Activated T-helper 9 cell treated with anti-CD3 and anti-CD28 coated beads, Interleukin-2, amount 50 U/mL, for 16 hours (primary cell): ENCODE measurements around the gene RRP9.
"Not testable (repeated sequence)": the region's sequence is repeated elsewhere in the genome, so short reads cannot be mapped to it uniquely, and the experiment has no call there.

Experiments
- DNase-seq: peaks from one replicate; pipeline ENCODE4 v3.0.0-alpha.2; 2020; ENCODE audit warnings: low read depth

RRP9 gene

GRCh38 chr3:51941798-51942602 is at the start of gene RRP9, which contains the start of gene PARP3:
TSS of gene RRP9 (minus strand) at chr3:51941904. CDS start at chr3:51941867, 37 bp downstream.
TSS of gene PARP3 (plus strand) at chr3:51942363. CDS start at chr3:51943356, 993 bp downstream.
- peak; percentile 100 for DNase-seq

- not testable (repeated sequence) for DNase-seq
Observed at GRCh38 chr3:51990501-51990971, 48.8 kb upstream of the RRP9 start.

- DNase-seq: no peak
Observed at GRCh38 chr3:51988286-51989146, 46.8 kb upstream of the RRP9 start.

- DNase-seq: no peak
Observed at GRCh38 chr3:51987568-51987967, 45.9 kb upstream of the RRP9 start.

GRCh38 chr3:51986010-51986947 is 44.6 kb upstream of the RRP9 start:
- DNase-seq: no peak

GRCh38 chr3:51985063-51985462 is 43.4 kb upstream of the RRP9 start:
- DNase-seq: no peak

GRCh38 chr3:51984269-51984647 is 42.6 kb upstream of the RRP9 start:
- DNase-seq: no peak

GRCh38 chr3:51983578-51984268 is 42.0 kb upstream of the RRP9 start:
- DNase-seq: no peak

- DNase-seq: peak; percentile 61
Observed at GRCh38 chr3:51982838-51983577, 41.3 kb upstream of the RRP9 start, which contains the start of gene ACY1. TSS of gene ACY1 (plus strand) at chr3:51983535. CDS start at chr3:51984065, 530 bp downstream.

- DNase-seq: no peak
Observed at GRCh38 chr3:51982352-51982837, 40.7 kb upstream of the RRP9 start.

- DNase-seq: no peak
Observed at GRCh38 chr3:51980253-51980652, 38.5 kb upstream of the RRP9 start.

- no peak for DNase-seq
Observed at GRCh38 chr3:51978143-51978502, 36.4 kb upstream of the RRP9 start.

- no peak for DNase-seq
Observed at GRCh38 chr3:51977446-51978142, 35.9 kb upstream of the RRP9 start.

- no peak for DNase-seq
Observed at GRCh38 chr3:51975852-51976549, 34.3 kb upstream of the RRP9 start.

- peak; percentile 64 for DNase-seq
Observed at GRCh38 chr3:51974963-51975851, 33.5 kb upstream of the RRP9 start, which contains the start of gene ABHD14A. TSS of gene ABHD14A (plus strand) at chr3:51975064. CDS start at chr3:51975136, 72 bp downstream.

- DNase-seq: no peak
Observed at GRCh38 chr3:51974277-51974962, 32.7 kb upstream of the RRP9 start.

- DNase-seq: no peak
Observed at GRCh38 chr3:51971350-51971749, 29.6 kb upstream of the RRP9 start.
